H54 (cell line): ENCODE results near the gene SMIM33.
"Not testable (repeated sequence)": the region's sequence is repeated elsewhere in the genome, so short reads cannot be mapped to it uniquely, and the experiment has no call there.

Experiments used
- DNase-seq: peaks from one replicate; pipeline ENCODE4 v3.0.0; 2011; ENCODE audit warnings: low spot score, mixed read lengths; ENCODE audit not compliant: insufficient read length
- FAIRE-seq: peaks from 3 replicates; lab custom pipeline; 2011; peaks lifted over from hg19 to GRCh38; lab: Jason Lieb, UNC
- POLR2A ChIP-seq: IDR thresholded peaks from 2 replicates; pipeline ENCODE4 v1.6.1; 2011; ENCODE audit warnings: low read depth, mild to moderate bottlenecking, low read length

Gene SMIM33

GRCh38 chr5:139461698-139462097, 9.1 kb upstream of the SMIM33 start:
- peak; percentile 75 for DNase-seq
- no peak for FAIRE-seq
- TF ChIP-seq POLR2A = no peak

DNA sequence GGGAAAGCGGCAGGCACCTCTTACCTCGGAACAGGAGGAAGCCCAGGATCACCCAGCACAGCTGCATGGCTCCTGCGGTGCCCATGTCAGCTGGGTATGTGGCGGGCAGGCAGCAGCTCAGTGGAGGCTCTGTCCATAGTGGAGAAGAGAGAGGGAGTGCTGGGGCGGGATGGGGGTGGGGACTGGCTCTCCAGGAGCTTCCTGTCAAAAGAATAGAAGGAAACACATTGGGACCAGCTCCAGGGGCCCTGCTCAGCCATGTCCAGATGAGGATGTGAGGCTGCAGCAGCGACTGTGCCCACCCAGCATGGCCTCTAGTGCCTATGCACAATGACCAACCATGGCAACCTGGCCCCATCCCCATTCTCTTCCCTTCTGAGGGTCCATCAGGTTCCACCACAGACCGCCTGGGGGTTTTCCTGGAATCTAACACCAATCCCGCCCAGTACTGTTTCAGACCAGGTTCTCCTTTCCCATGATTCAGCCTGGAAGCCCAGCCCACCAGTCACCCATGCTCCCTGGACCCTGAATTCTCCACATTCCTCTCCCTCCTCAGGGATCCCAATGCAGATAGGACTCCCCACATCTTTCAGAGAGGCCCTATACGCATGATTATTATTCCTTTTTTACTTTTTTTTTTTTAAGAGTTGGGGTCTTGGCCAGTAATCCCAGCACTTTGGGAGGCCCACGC, 8.1 kb upstream of the SMIM33 start, which contains the start of gene ECSCR:
Gene ECSCR (minus strand): TSS at position 158 of the 691 bp plus-strand sequence. CDS start 73 bp downstream, at position 85.
- DNase-seq (no peak), FAIRE-seq (no peak)
- no peak for TF ChIP-seq POLR2A

- FAIRE-seq (no peak), DNase-seq (no peak)
- TF ChIP-seq POLR2A = no peak
Observed at GRCh38 chr5:139468421-139468931, 2.3 kb upstream of the SMIM33 start.

DNA sequence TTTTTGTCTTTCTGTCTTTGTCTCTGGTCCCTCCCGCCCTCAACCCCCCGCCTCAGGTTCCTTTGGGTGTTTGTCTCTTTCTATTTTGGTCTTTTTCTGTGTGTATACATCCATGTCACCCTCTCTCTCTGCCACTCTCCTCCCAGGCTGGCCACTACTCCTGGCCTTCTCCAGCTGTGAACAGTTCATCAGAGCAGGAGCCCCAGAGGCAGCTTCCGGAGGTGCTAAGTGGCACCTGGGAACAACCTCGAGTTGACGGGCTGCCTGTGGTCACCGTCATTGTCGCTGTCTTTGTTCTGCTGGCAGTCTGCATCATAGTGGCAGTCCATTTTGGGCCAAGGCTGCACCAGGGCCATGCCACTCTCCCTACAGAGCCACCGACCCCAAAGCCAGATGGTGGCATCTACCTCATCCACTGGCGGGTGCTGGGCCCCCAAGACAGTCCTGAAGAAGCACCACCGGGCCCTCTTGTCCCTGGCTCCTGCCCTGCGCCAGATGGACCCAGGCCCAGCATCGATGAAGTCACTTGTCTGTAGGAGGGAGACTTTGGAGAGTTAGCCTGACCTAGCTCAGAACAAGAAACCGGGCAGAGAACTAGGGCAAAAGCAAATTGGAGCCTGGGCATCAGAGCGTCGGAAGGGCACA, 1.7 kb downstream of the SMIM33 start:
- no peak for FAIRE-seq
- no peak for DNase-seq
- no peak for TF ChIP-seq POLR2A

GRCh38 chr5:139473105-139473504, 2.3 kb downstream of the SMIM33 start:
- DNase-seq = no peak
- FAIRE-seq = no peak
- no peak for TF ChIP-seq POLR2A

DNA sequence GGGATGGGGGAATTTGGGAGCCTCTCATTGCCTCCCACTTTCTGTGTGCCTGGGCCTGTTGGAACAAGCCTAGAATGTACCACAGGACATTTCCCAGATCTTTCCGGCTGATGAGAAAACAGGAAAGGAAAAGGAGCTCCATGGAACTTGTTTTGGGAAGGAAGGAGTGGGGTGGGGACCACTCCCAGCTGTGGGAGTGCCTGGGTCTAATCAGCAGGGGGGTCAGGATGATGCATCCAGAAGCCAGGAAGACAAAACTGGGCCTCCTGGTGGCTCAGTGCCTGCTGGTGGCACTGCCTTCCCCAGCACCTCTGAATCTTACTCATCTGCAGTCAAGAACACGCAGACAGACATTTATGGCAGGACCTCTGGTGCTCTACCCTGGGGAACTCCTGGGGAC, 2.8 kb downstream of the SMIM33 start:
- DNase-seq (no peak), FAIRE-seq (no peak)
- TF ChIP-seq POLR2A = no peak

DNA sequence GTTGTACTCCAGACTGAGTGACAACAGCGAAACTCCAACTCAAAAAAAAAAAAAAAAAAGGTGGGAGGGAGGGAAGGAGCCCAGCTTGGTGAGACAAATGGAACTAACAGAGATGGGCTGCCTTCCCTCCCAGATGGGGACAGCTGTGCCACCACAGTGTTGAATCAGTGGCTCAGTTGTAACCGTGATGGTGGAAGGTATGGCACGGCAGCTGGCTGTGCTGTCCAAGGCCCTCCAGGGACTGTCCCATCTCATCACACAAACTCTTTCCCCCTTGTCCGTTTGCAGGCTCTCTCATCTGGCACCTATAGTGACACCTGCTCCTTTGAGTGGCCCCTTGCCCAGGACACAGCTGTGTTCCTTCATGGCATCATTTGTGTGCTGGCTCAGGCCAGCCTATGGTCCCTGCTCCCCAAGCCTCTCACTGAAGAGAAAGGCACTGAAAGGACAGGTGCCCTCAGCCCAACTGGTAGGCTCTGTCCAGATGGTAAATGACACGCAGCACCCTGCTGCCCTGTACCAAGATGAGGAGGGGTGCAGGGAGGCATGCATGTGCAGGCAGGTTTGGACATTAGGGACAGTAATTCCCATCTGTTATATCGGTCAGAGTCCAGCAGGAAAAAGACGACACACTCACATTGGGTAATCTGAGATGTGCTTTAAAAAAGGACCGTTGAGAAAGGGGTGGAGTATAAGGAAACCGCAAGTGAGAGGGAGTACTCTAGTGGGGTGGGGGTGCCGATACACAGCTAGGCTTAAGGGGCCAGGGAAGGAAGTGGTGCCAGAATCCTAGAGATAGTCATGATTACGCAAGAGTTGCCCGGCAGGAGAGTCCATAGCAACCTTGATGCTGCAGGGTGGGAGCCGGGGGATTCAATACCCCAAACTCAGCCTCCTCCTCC, 4.3 kb downstream of the SMIM33 start:
- DNase-seq (no peak), FAIRE-seq (no peak)
- no peak for TF ChIP-seq POLR2A

DNA sequence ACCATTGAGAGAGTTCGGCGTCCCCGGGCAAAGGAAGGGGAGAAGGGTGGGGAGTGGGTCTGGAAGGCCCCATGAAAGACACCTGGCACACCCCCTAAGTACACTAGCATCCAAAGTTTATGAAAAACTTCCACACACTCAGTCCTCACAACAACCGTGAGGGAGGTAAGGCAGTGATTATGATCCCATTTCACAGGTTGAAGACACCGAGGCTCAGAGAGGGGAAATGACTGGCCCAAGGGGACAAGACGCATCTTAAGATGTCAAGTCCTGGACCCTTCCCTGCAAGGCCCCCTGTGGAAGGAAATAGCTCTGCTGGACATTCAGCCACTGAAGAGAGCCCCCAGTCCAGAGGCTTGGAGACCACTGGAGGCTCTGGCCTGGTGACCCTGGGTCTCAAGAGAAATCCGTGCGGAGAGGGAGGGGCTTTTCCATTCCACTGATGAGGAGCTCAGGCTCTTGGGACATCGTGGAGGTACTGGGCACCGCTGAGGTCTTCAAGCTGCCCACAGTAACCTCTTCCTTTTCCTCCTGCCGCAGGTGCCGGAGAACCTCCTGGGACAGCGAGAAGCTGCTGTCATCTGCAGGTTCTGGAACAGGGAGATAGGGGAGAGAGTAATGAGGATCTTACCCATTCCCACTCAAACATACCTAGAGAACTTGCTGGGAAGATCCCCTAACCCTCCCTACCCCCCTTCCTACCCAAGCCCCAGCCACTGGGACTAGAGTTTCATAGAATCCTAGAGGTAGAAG, 5.2 kb downstream of the SMIM33 start:
- DNase-seq (no peak), FAIRE-seq (no peak)
- TF ChIP-seq POLR2A = no peak

DNA sequence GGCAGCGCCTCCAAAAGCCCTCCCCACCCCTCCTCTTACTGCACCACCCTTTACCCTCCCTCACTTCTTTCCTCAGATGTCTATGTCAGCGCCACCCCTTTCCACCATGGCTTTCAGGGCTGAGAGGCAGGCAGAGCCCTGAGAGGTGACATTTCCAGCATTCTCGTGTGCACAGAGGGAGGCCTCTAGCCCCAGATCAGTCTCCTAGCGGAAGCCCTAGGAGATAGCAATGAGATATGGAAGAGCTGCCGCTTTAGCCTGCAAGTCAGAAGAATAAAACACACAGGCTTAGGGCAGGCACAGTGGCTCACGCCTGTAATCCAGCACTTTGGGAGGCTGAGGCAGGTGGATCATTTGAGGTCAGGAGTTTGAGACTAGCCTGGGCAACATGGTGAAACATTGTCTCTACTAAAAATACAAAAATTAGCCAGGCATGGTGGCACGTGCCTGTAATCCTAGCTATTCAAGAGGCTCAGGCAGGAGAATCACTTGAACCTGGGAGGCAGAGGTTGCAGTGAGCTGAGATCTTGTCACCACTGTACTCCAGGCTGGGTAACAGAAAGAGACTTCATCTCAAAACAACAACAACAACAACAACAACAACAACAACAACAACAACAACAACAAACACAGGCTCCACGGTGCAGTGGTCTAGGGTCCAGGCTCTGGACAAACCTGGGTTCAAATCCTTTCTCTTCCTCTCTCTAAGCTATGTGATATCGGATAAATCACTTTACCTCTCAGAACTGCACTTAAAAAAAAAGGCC, 8.0 kb downstream of the SMIM33 start:
- DNase-seq, FAIRE-seq: not testable (repeated sequence)

- not testable (repeated sequence) for FAIRE-seq
Observed at GRCh38 chr5:139479729-139480128, 8.9 kb downstream of the SMIM33 start.

GRCh38 chr5:139481122-139481533, 10.3 kb downstream of the SMIM33 start:
- TF ChIP-seq POLR2A = 0 out of 2 replicates have a peak, but pooled peaks have one; percentile 32
- DNase-seq = no peak
- FAIRE-seq = no peak

More at GRCh38 chr5:139479729-139480128, 8.9 kb downstream of the SMIM33 start:
- not testable (repeated sequence) for DNase-seq

DNA sequence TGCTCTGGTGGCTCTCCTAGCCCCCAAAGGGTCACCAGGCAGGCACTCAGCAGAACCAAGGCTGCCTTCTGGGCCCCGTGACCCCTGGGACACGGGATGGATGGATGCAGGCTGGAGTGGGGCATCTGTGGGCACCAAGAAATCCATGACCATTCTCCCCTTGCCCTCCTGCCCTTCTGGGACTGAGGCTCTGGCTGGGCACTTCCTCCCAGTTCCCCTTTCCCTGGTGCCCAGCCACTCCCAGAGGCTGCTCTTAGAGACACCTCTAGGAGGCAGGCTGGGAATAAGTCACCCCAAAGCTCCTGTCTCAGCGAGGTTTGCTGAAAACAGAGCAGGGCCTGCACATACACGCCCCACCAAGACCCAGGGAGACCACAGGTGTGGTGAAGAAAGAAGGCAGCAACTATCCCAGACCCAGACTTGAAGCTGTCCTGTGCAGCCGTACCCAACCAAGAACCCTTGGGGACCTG, 10.8 kb downstream of the SMIM33 start:
- FAIRE-seq = no peak
- no peak for DNase-seq
- TF ChIP-seq POLR2A = no peak; the same call in 1 of the 2 replicates
